H9 (cell line): ENCODE data around the gene MICAL3. TPM values are rescaled to one million over a fixed set of nuclear protein-coding genes. Genes with fewer than 3 reads are reported as not detected.

Experiments
- DNase-seq: peaks from one replicate; pipeline ENCODE4 v3.0.0-alpha.2; 2017
- H2AFZ ChIP-seq: one replicate; pipeline ENCODE4 v1.6.1; 2013; ENCODE audit warnings: mild to moderate bottlenecking, low read length, control low read depth, moderate library complexity
- H2AK5ac ChIP-seq: 2 replicates; pipeline ENCODE4 v1.6.1; 2013; ENCODE audit warnings: low read length, control low read depth, mixed read lengths; ENCODE audit not compliant: insufficient read length
- H2BK120ac ChIP-seq: one replicate; pipeline ENCODE4 v1.6.1; 2013; ENCODE audit warnings: low read depth, mild to moderate bottlenecking, low read length, control low read depth, inconsistent platforms; ENCODE audit not compliant: poor library complexity, severe bottlenecking
- H2BK12ac ChIP-seq: 2 replicates; pipeline ENCODE4 v1.6.1; 2013; ENCODE audit warnings: low read length, control low read depth, mixed read lengths, low read depth; ENCODE audit not compliant: insufficient read length
- H2BK15ac ChIP-seq: 2 replicates; pipeline ENCODE4 v1.6.1; 2013; ENCODE audit warnings: low read depth, low read length, control low read depth
- H2BK20ac ChIP-seq: one replicate; pipeline ENCODE4 v1.6.1; 2013; ENCODE audit warnings: low read depth, mild to moderate bottlenecking, low read length, control low read depth, inconsistent platforms; ENCODE audit not compliant: poor library complexity, severe bottlenecking
- H2BK5ac ChIP-seq: 2 replicates; pipeline ENCODE4 v1.6.1; 2013; ENCODE audit warnings: low read length, control low read depth, mixed read lengths; ENCODE audit not compliant: insufficient read length
- H3K14ac ChIP-seq: 2 replicates; pipeline ENCODE4 v1.6.1; 2013; ENCODE audit warnings: low read length, control low read depth; ENCODE audit not compliant: insufficient read depth
- H3K18ac ChIP-seq: 2 replicates; pipeline ENCODE4 v1.6.1; 2013; ENCODE audit warnings: low read depth, mild to moderate bottlenecking, mixed read lengths, low read length, control low read depth; ENCODE audit not compliant: insufficient read length
- H3K23ac ChIP-seq: 2 replicates; pipeline ENCODE4 v1.6.1; 2013; ENCODE audit warnings: low read length, control low read depth, mixed read lengths, low read depth; ENCODE audit not compliant: insufficient read length
- H3K23me2 ChIP-seq: 2 replicates; pipeline ENCODE4 v1.6.1; 2013; ENCODE audit warnings: low read depth, mild to moderate bottlenecking, mixed read lengths, low read length, control low read depth; ENCODE audit not compliant: insufficient read length, poor library complexity, severe bottlenecking
- H3K27ac ChIP-seq: 2 replicates; pipeline ENCODE4 v1.5.1; 2013; ENCODE audit warnings: low read length, control low read depth, mixed read lengths, low read depth; ENCODE audit not compliant: insufficient read length
- H3K27me3 ChIP-seq: 2 replicates; pipeline ENCODE4 v1.6.1; 2013; ENCODE audit warnings: low read length, control low read depth, inconsistent platforms; ENCODE audit not compliant: insufficient read depth
- H3K4ac ChIP-seq: 2 replicates; pipeline ENCODE4 v1.6.1; 2013; ENCODE audit warnings: low read depth, mild to moderate bottlenecking, control low read depth, inconsistent platforms, low read length, moderate library complexity
- H3K4me1 ChIP-seq: 2 replicates; pipeline ENCODE4 v1.6.1; 2013; ENCODE audit warnings: low read length, control low read depth, inconsistent platforms; ENCODE audit not compliant: insufficient read depth
- H3K4me2 ChIP-seq: 2 replicates; pipeline ENCODE4 v1.6.1; 2013; ENCODE audit warnings: low read length, control low read depth, mixed read lengths; ENCODE audit not compliant: insufficient read length, insufficient read depth
- H3K56ac ChIP-seq: 2 replicates; pipeline ENCODE4 v1.6.1; 2013; ENCODE audit warnings: low read depth, mild to moderate bottlenecking, mixed read lengths, low read length, control low read depth; ENCODE audit not compliant: insufficient read length
- H3K79me1 ChIP-seq: 2 replicates; pipeline ENCODE4 v1.6.1; 2013; ENCODE audit warnings: low read depth, mild to moderate bottlenecking, moderate library complexity, low read length, control low read depth, inconsistent platforms; ENCODE audit not compliant: insufficient read depth, poor library complexity, severe bottlenecking
- H3K79me2 ChIP-seq: 2 replicates; pipeline ENCODE4 v1.6.1; 2013; ENCODE audit warnings: low read length, control low read depth, inconsistent platforms; ENCODE audit not compliant: insufficient read depth
- H3K9ac ChIP-seq: 2 replicates; pipeline ENCODE4 v1.6.1; 2013; ENCODE audit warnings: low read length, control low read depth, mixed read lengths; ENCODE audit not compliant: insufficient read length; ENCODE audit errors: extremely low read depth
- H3K9me3 ChIP-seq: one replicate; pipeline ENCODE4 v1.6.1; 2013; ENCODE audit warnings: low read depth, low read length, inconsistent platforms; ENCODE audit not compliant: control insufficient read depth
- H3T11ph ChIP-seq: one replicate; pipeline ENCODE4 v1.6.1; 2013; ENCODE audit warnings: mild to moderate bottlenecking, low read length, control low read depth, inconsistent platforms
- H4K20me1 ChIP-seq: one replicate; pipeline ENCODE4 v1.6.1; 2013; ENCODE audit not compliant: control insufficient read depth, insufficient read length, insufficient read depth
- H4K5ac ChIP-seq: 2 replicates; pipeline ENCODE4 v1.6.1; 2013; ENCODE audit warnings: low read depth, mild to moderate bottlenecking, mixed read lengths, low read length, control low read depth; ENCODE audit not compliant: insufficient read length
- H4K8ac ChIP-seq: replicated peaks from 2 replicates; pipeline ENCODE4 v1.6.1; 2013; ENCODE audit warnings: low read length, control low read depth, mixed read lengths, low read depth; ENCODE audit not compliant: insufficient read length
- H4K91ac ChIP-seq: 2 replicates; pipeline ENCODE4 v1.6.1; 2013; ENCODE audit warnings: low read depth, mild to moderate bottlenecking, moderate library complexity, mixed read lengths, low read length, control low read depth; ENCODE audit not compliant: insufficient read length
- H3K27ac Mint-ChIP-seq, 3 experiments: 2 replicates in 2 of 3; 3 replicates in 1 of 3; pipeline ENCODE4 v1.8.0; 2020 to 2021; ENCODE audit warnings: mixed read lengths in 3 of 3, mild to moderate bottlenecking in 1 of 3, moderate library complexity in 1 of 3
- H3K27me3 Mint-ChIP-seq: 2 replicates; pipeline ENCODE4 v1.8.0; 2021; ENCODE audit warnings: low read depth, mild to moderate bottlenecking, moderate library complexity, mixed read lengths
- H3K36me3 Mint-ChIP-seq, 3 experiments: 2 replicates in 2 of 3; 3 replicates in 1 of 3; pipeline ENCODE4 v1.8.0; 2020 to 2021; ENCODE audit warnings: low read depth in 3 of 3, mixed read lengths in 3 of 3; ENCODE audit not compliant: insufficient read depth in 1 of 3
- H3K4me1 Mint-ChIP-seq, 2 experiments: 2 replicates each; pipeline ENCODE4 v1.8.0; 2020; ENCODE audit warnings: mixed read lengths in 2 of 2
- H3K4me3 Mint-ChIP-seq, 2 experiments: 2 replicates in 1 of 2; 3 replicates in 1 of 2; pipeline ENCODE4 v1.8.0; 2020 to 2021; ENCODE audit warnings: mild to moderate bottlenecking in 2 of 2, mixed read lengths in 2 of 2, moderate library complexity in 1 of 2
- H3K9me3 Mint-ChIP-seq, 2 experiments: 2 replicates in 1 of 2; 3 replicates in 1 of 2; pipeline ENCODE4 v1.8.0; 2020; ENCODE audit warnings: mild to moderate bottlenecking in 2 of 2, mixed read lengths in 2 of 2, moderate library complexity in 1 of 2
- CTCF ChIP-seq: fragments of 200-600 bp; sonication (generic); conservative IDR thresholded peaks from 3 replicates; pipeline ENCODE4 v1.8.0; 2021; ENCODE audit warnings: antibody characterized with exemption, mild to moderate bottlenecking
- WGBS: extraction: QIAGEN DNeasy Blood & Tissue Kit; methylation state at CpG from one replicate; pipeline ENCODE4 v1.1.7; 2013; ENCODE audit warnings: missing lambda C conversion rate, low lambda C conversion rate, mixed read lengths; ENCODE audit not compliant: insufficient read length; ENCODE audit errors: extremely low coverage; 5-methylcytosine and 5-hydroxymethylcytosine counted together
- total RNA-seq: library from RNA; stranded (reverse); gene quantifications from 2 replicates; pipeline ENCODE4 v1.2.1, GENCODE V29; 2021

Gene MICAL3
- total RNA-seq, 1 experiment from 2014 or later: 50.2 TPM

- H3K9me3 ChIP-seq: no peaks in the 10 kb centered on the region
- H4K91ac ChIP-seq: no peak overlapping the region
- no peak for DNase-seq
- peaks cover 47% of the 10 kb centered on the region for H3K27me3 Mint-ChIP-seq
- H2AFZ ChIP-seq: no peak overlapping the region
- no peak for TF ChIP-seq CTCF
- no CpG with 5 or more reads among the region's 3 CpGs for WGBS
- H2BK15ac ChIP-seq: no peak overlapping the region
- H3K4me2 ChIP-seq: no peak overlapping the region
- H4K8ac ChIP-seq: no peak overlapping the region
- no peaks in the 10 kb centered on the region for H3K79me1 ChIP-seq
- H3K79me2 ChIP-seq: no peaks in the 10 kb centered on the region
- no peaks in the 10 kb centered on the region for H3K9me3 Mint-ChIP-seq
- H3K27ac ChIP-seq: no peak overlapping the region
- no peak overlapping the region for H4K5ac ChIP-seq
- H3K4me1 ChIP-seq: no peaks in the 10 kb centered on the region
- H4K20me1 ChIP-seq: no peaks in the 10 kb centered on the region
- no peak overlapping the region for H3K18ac ChIP-seq
- H3K4me1 Mint-ChIP-seq: peaks cover 7% of the 10 kb centered on the region in 2 experiments
- H2BK12ac ChIP-seq: no peak overlapping the region
- H3K27ac Mint-ChIP-seq: no peak overlapping the region
- no peak overlapping the region for H2BK120ac ChIP-seq
- H3K4ac ChIP-seq: no peak overlapping the region
- H3K27me3 ChIP-seq: no peaks in the 10 kb centered on the region
- no peak overlapping the region for H3K56ac ChIP-seq
- H3K36me3 Mint-ChIP-seq: no peaks in the 10 kb centered on the region; a peak in 1 of 7 replicates
- no peak overlapping the region for H2AK5ac ChIP-seq
- H2BK20ac ChIP-seq: no peak overlapping the region
- H3K4me3 Mint-ChIP-seq: no peak overlapping the region
- no peak overlapping the region for H3K23ac ChIP-seq
- H3K9ac ChIP-seq: no peak overlapping the region
- H3K23me2 ChIP-seq: no peaks in the 10 kb centered on the region
- no peak overlapping the region for H3K14ac ChIP-seq
- H3T11ph ChIP-seq: no peak overlapping the region
- no peak overlapping the region for H2BK5ac ChIP-seq
Measured at GRCh38 chr22:18062421-18062820, 38.1 kb upstream of the MICAL3 start.
